GM12878 (cell line): ENCODE measurements around the gene ANXA11. TPM values are rescaled to one million over a fixed set of nuclear protein-coding genes. Genes with fewer than 3 reads are reported as not detected.

ENCODE experiments used
- ATAC-seq: fragments of 200-7000 bp; cut with Tn5 transposase; 3 replicates; pipeline ENCODE4 v1.9.1; 2020; ENCODE audit warnings: mild to moderate bottlenecking, moderate library complexity
- BruUV-seq: library from RNA; stranded (reverse); fragments of 400-500 nt; replicated peaks from 2 replicates; lab custom pipeline; 2021; lab: Mats Ljungman, UMichigan
- CTCF ChIA-PET: fragments of 300-600 bp; sonication (Branson Sonifier 250); formaldehyde crosslinking; extraction: SDS; loops from one replicate; lab custom pipeline; 2021; ENCODE audit warnings: inconsistent platforms; lab: Yijun Ruan, JAX
- POLR2A ChIA-PET: fragments of 350-600 bp; formaldehyde crosslinking; extraction: SDS; loops from one replicate; lab custom pipeline; 2021; ENCODE audit warnings: inconsistent platforms; lab: Charles Lee
- RAD21 ChIA-PET: fragments of 300-600 bp; sonication (Branson Sonifier 250); formaldehyde crosslinking; loops from one replicate; lab custom pipeline; 2023; ENCODE audit warnings: antibody characterized with exemption; ENCODE audit not compliant: unreplicated experiment; lab: Charles Lee
- SMC1A ChIA-PET: fragments of 300-600 bp; sonication (Branson Sonifier 250); formaldehyde crosslinking; loops from one replicate; lab custom pipeline; 2023; ENCODE audit not compliant: unreplicated experiment, uncharacterized antibody; lab: Charles Lee
- DNase-seq: peaks from one replicate; pipeline ENCODE4 v3.0.0-alpha.2; 2011; ENCODE audit warnings: low read depth, low spot score
- FAIRE-seq: peaks from 3 replicates; lab custom pipeline; 2011; peaks lifted over from hg19 to GRCh38; lab: Jason Lieb, UNC
- H2AFZ ChIP-seq: 2 replicates; pipeline ENCODE4 v1.6.0; 2011; ENCODE audit warnings: low read depth, low read length, control low read depth; ENCODE audit not compliant: control insufficient read depth
- H3K27ac ChIP-seq: 2 replicates; pipeline ENCODE4 v1.5.1; 2011; ENCODE audit warnings: control low read depth; ENCODE audit not compliant: control insufficient read depth, insufficient read depth
- H3K27me3 ChIP-seq, 2 experiments: replicated peaks in 1 of 2; 2 replicates each; pipeline versions ENCODE4 v1.6.0 to v1.6.1; 2011; ENCODE audit warnings: low read length in 1 of 2; ENCODE audit not compliant: control insufficient read depth in 2 of 2, insufficient read depth in 2 of 2
- H3K36me3 ChIP-seq, 2 experiments: 2 replicates each; pipeline ENCODE4 v1.5.1; 2011; ENCODE audit warnings: low read length in 1 of 2; ENCODE audit not compliant: control insufficient read depth in 2 of 2, insufficient read depth in 2 of 2
- H3K4me1 ChIP-seq: 2 replicates; pipeline ENCODE4 v1.6.1; 2011; ENCODE audit warnings: mild to moderate bottlenecking, low read length, moderate library complexity, mixed read lengths; ENCODE audit not compliant: control insufficient read depth, insufficient read depth
- H3K4me2 ChIP-seq: 2 replicates; pipeline ENCODE4 v1.6.0; 2011; ENCODE audit warnings: control low read depth; ENCODE audit not compliant: control insufficient read depth, insufficient read depth
- H3K4me3 ChIP-seq: fragments of 200-600 bp; sonication (generic); 2 replicates; pipeline ENCODE4 v1.5.1; 2016
- H3K79me2 ChIP-seq: 2 replicates; pipeline ENCODE4 v1.6.0; 2011; ENCODE audit warnings: low read length; ENCODE audit not compliant: control insufficient read depth, insufficient read depth
- H3K9ac ChIP-seq: 2 replicates; pipeline ENCODE4 v1.8.0; 2011; ENCODE audit warnings: low read length, control low read depth, mixed read lengths; ENCODE audit not compliant: control insufficient read depth, insufficient read depth
- H3K9me3 ChIP-seq: replicated peaks from 3 replicates; pipeline ENCODE4 v1.5.1; 2011; ENCODE audit warnings: mild to moderate bottlenecking, low read length; ENCODE audit not compliant: control insufficient read depth, insufficient read depth
- H4K20me1 ChIP-seq: 2 replicates; pipeline ENCODE4 v1.6.0; 2011; ENCODE audit not compliant: control insufficient read depth, insufficient read depth
- CHD1 ChIP-seq: IDR thresholded peaks from 2 replicates; pipeline ENCODE4 v1.6.1; 2012; ENCODE audit warnings: low read depth, low read length, improper control_type of control experiment
- NFXL1 ChIP-seq: fragments of 450-650 bp; IDR thresholded peaks from 2 replicates; pipeline ENCODE4 v1.6.1; 2017; ENCODE audit warnings: antibody characterized with exemption, mild to moderate bottlenecking, borderline replicate concordance
- SMAD1 ChIP-seq: fragments of 450-650 bp; IDR thresholded peaks from 2 replicates; pipeline ENCODE4 v1.6.1; 2018; ENCODE audit warnings: mild to moderate bottlenecking, low read depth; ENCODE audit not compliant: partially characterized antibody
- WRNIP1 ChIP-seq: IDR thresholded peaks from 2 replicates; pipeline ENCODE4 v1.6.1; 2011; ENCODE audit warnings: low read depth, low read length, improper control_type of control experiment, borderline replicate concordance
- ZNF384 ChIP-seq: IDR thresholded peaks from 2 replicates; pipeline ENCODE4 v1.6.1; 2012; ENCODE audit warnings: low read depth, mild to moderate bottlenecking, low read length, improper control_type of control experiment, borderline replicate concordance
- ZZZ3 ChIP-seq: IDR thresholded peaks from 2 replicates; pipeline ENCODE4 v1.6.1; 2011; ENCODE audit warnings: low read depth; ENCODE audit not compliant: control insufficient read depth, insufficient read length
- WGBS: methylation state at CpG from one replicate; pipeline ENCODE4 v1.1.6; 2016; ENCODE audit warnings: low lambda C conversion rate; ENCODE audit not compliant: insufficient replicate concordance, insufficient coverage; ENCODE audit errors: missing lambda C conversion rate; 5-methylcytosine and 5-hydroxymethylcytosine counted together
- in situ Hi-C: fragments of 300-500 bp; cut with MboI; formaldehyde crosslinking; loops from 9 replicates; pipeline ENCODE4 v1.14.3; 2018; ENCODE audit warnings: mixed read lengths
- intact Hi-C: fragments of 100-400 bp; cut with micrococcal nuclease; formaldehyde crosslinking; loops from one replicate; pipeline ENCODE4 v1.14.2; 2022; ENCODE audit not compliant: unreplicated experiment
- polyA plus RNA-seq, 11 experiments: library from polyadenylated mRNA; depleted of rRNA in 4 of 11; unstranded in 6 of 11; stranded (reverse) in 5 of 11; fragments of >200 nt; fragmentation: Nextera tagmentation in 4 of 11; fragmentation: Illumina TruSeq in 1 of 11; extraction: Ambion mirVana in 4 of 11; extraction: Trizol in 1 of 11; gene quantifications; 1 replicate in 1 of 11; 2 replicates in 10 of 11; pipeline versions ENCODE4 v1.2.1 to v1.2.3, GENCODE V29; 2011 to 2016; ENCODE audit warnings: inconsistent platforms in 2 of 11, missing spikeins in 2 of 11, low read depth in 1 of 11
- total RNA-seq, 4 experiments: library from RNA; depleted of rRNA in 3 of 4; stranded (reverse); fragments of >200 nt in 3 of 4; fragmentation: Illumina TruSeq in 1 of 4; extraction: Trizol in 1 of 4; gene quantifications; 2 replicates each; pipeline versions ENCODE4 v1.2.1 to v1.2.3, GENCODE V29; 2013 to 2021
- TF ChIP-seq, protein P1 (sequence below): fragments of 450-650 bp; IDR thresholded peaks from 2 replicates; pipeline ENCODE4 v1.6.1; 2017; ENCODE audit warnings: mild to moderate bottlenecking, moderate library complexity

Gene ANXA11
- total and polyA plus RNA-seq, 10 of the 15 experiments (the other 5 are each of a cell fraction or from before 2014, with no cell fraction given): 25.0 to 129 (median 72.2) TPM

DNA sequence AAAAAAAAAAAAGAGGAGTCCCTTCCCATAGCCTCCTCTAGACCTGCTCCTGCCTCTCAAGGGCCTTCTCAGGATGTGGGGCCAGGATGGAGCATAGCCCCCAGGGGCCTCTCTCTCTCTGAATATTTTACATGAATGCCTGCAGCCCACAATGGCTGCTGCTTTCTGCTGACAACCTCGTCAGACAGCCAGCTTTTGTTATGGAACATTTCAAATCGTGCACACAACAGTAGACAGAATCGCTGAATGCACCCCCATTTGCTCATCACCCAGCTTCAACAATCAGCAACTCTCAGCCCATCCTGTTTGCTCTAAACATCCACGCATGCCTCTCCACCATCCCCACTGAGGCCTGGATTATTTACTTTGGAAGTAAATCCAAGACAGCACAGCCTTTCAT lies 67.4 kb downstream of the ANXA11 start:
- H3K27me3 ChIP-seq: peaks cover 0 to 3% of the 10 kb centered on the region in 2 experiments; a peak in 3 of 4 replicates
- no peak overlapping the region for H3K27ac ChIP-seq
- ATAC-seq (no peak), DNase-seq (no peak), FAIRE-seq (no peak)
- no peaks in the 10 kb centered on the region for H3K36me3 ChIP-seq
- RAD21 ChIA-PET: interaction anchor here (0.9 kb wide), 1 partner anchor 89 kb away, joined by 3 read pairs; no protein-coding TSS in a partner anchor
- CTCF ChIA-PET: interaction anchor here (0.6 to 1.1 kb wide), 3 partner anchors 12 to 85 kb away, joined by 3 read pairs; no protein-coding TSS in a partner anchor
- no peak overlapping the region for H3K4me2 ChIP-seq
- H3K4me3 ChIP-seq: no peak overlapping the region
- TF ChIP-seq WRNIP1 (no peak), CHD1 (no peak), SMAD1 (no peak), ZNF384 (no peak), ZZZ3 (no peak), NFXL1 (no peak)
- TF ChIP-seq, protein P1, sequence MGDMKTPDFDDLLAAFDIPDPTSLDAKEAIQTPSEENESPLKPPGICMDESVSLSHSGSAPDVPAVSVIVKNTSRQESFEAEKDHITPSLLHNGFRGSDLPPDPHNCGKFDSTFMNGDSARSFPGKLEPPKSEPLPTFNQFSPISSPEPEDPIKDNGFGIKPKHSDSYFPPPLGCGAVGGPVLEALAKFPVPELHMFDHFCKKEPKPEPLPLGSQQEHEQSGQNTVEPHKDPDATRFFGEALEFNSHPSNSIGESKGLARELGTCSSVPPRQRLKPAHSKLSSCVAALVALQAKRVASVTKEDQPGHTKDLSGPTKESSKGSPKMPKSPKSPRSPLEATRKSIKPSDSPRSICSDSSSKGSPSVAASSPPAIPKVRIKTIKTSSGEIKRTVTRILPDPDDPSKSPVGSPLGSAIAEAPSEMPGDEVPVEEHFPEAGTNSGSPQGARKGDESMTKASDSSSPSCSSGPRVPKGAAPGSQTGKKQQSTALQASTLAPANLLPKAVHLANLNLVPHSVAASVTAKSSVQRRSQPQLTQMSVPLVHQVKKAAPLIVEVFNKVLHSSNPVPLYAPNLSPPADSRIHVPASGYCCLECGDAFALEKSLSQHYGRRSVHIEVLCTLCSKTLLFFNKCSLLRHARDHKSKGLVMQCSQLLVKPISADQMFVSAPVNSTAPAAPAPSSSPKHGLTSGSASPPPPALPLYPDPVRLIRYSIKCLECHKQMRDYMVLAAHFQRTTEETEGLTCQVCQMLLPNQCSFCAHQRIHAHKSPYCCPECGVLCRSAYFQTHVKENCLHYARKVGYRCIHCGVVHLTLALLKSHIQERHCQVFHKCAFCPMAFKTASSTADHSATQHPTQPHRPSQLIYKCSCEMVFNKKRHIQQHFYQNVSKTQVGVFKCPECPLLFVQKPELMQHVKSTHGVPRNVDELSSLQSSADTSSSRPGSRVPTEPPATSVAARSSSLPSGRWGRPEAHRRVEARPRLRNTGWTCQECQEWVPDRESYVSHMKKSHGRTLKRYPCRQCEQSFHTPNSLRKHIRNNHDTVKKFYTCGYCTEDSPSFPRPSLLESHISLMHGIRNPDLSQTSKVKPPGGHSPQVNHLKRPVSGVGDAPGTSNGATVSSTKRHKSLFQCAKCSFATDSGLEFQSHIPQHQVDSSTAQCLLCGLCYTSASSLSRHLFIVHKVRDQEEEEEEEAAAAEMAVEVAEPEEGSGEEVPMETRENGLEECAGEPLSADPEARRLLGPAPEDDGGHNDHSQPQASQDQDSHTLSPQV: no peak
- H3K79me2 ChIP-seq: no peaks in the 10 kb centered on the region
- in situ Hi-C loops: no loop called here
- H4K20me1 ChIP-seq: no peaks in the 10 kb centered on the region
- 1% methylated on average over 4 of the region's 4 CpGs for WGBS
- H3K9ac ChIP-seq: no peak overlapping the region
- intact Hi-C loops: no loop called here
- no peaks in the 10 kb centered on the region for H3K9me3 ChIP-seq
- no TSS peak for BruUV-seq
- H2AFZ ChIP-seq: no peak overlapping the region
- SMC1A ChIA-PET: interaction anchor here (0.6 kb wide), 1 partner anchor 115 kb away, joined by 3 read pairs; no protein-coding TSS in a partner anchor
- H3K4me1 ChIP-seq: no peaks in the 10 kb centered on the region
- POLR2A ChIA-PET: no interaction called here
